HCT116 (cell line): ENCODE data around the gene TMEM131. TPM values are rescaled to one million over a fixed set of nuclear protein-coding genes. Genes with fewer than 3 reads are reported as not detected.

Experiments used
- ATAC-seq: fragments of 200-7000 bp; cut with Tn5 transposase; 2 replicates; pipeline ENCODE4 v1.9.1; 2020; ENCODE audit warnings: mild to moderate bottlenecking, moderate library complexity
- BruUV-seq: library from RNA; stranded (reverse); fragments of 400-500 nt; replicated peaks from 2 replicates; lab custom pipeline; 2021; lab: Mats Ljungman, UMichigan
- CTCF ChIA-PET: fragments of 300-600 bp; sonication (Branson Sonifier 250); formaldehyde crosslinking; loops from one replicate; lab custom pipeline; 2021; ENCODE audit warnings: antibody characterized with exemption; lab: Charles Lee
- POLR2A ChIA-PET: fragments of 300-600, 350-600 bp; sonication (Branson Sonifier 250); formaldehyde crosslinking; loops from one replicate; lab custom pipeline; 2021; ENCODE audit warnings: antibody characterized with exemption; lab: Charles Lee
- RAD21 ChIA-PET, 2 experiments: fragments of 300-600 bp; sonication (Branson Sonifier 250); formaldehyde crosslinking; loops; one replicate each; lab custom pipeline; 2023; ENCODE audit warnings: low total read pairs in 2 of 2; ENCODE audit not compliant: uncharacterized antibody in 2 of 2, unreplicated experiment in 2 of 2, low non-redundant PET in 1 of 2; lab: Charles Lee
- DNase-seq: peaks from one replicate; pipeline ENCODE4 v3.0.0-alpha.2; 2010; ENCODE audit warnings: low read depth, low spot score
- H2AFZ ChIP-seq: fragments of 200-600 bp; shearing (Covaris generic), sonication (generic); 2 replicates; pipeline ENCODE4 v1.6.1; 2017; ENCODE audit warnings: low read depth, mixed run types, mixed read lengths, antibody characterized with exemption, low read length; ENCODE audit not compliant: poor library complexity, severe bottlenecking
- H3K27ac ChIP-seq: 2 replicates; pipeline ENCODE4 v1.5.1; 2012; ENCODE audit warnings: low read depth, low read length
- H3K27me3 ChIP-seq: fragments of 200-600 bp; sonication (generic); 2 replicates; pipeline ENCODE4 v1.6.1; 2016; ENCODE audit warnings: mixed run types, low read length, mixed read lengths; ENCODE audit not compliant: insufficient read depth
- H3K36me3 ChIP-seq, 2 experiments: fragments of 200-500 bp in 1 of 2; fragments of 200-600 bp in 1 of 2; sonication (Bioruptor generic) in 1 of 2; sonication (generic) in 1 of 2; 2 replicates each; pipeline versions ENCODE4 v1.5.1 to v1.6.1; 2014 to 2016; ENCODE audit warnings: low read length in 2 of 2, inconsistent platforms in 1 of 2, mixed read lengths in 1 of 2, mixed run types in 1 of 2; ENCODE audit not compliant: insufficient read depth in 2 of 2, control insufficient read depth in 1 of 2
- H3K4me1 ChIP-seq, 2 experiments: fragments of 200-600 bp in 1 of 2; sonication (generic) in 1 of 2; 2 replicates each; pipeline versions ENCODE4 v1.5.1 to v1.6.1; 2012 to 2017; ENCODE audit warnings: low read length in 2 of 2, inconsistent platforms in 1 of 2, mild to moderate bottlenecking in 1 of 2, mixed read lengths in 1 of 2, mixed run types in 1 of 2, moderate library complexity in 1 of 2; ENCODE audit not compliant: insufficient read depth in 2 of 2, control insufficient read depth in 1 of 2
- H3K4me2 ChIP-seq: fragments of 200-600 bp; sonication (generic); 2 replicates; pipeline ENCODE4 v1.6.1; 2017; ENCODE audit warnings: mixed run types, low read length, mixed read lengths
- H3K4me3 ChIP-seq, 2 experiments: fragments of 200-600 bp in 1 of 2; sonication (generic) in 1 of 2; replicated peaks in 1 of 2; 2 replicates each; pipeline ENCODE4 v1.5.1; 2011 to 2016; ENCODE audit warnings: low read length in 2 of 2, control low read depth in 1 of 2, low read depth in 1 of 2, mild to moderate bottlenecking in 1 of 2, mixed read lengths in 1 of 2, mixed run types in 1 of 2
- H3K79me2 ChIP-seq: fragments of 200-600 bp; sonication (generic); 2 replicates; pipeline ENCODE4 v1.6.1; 2017; ENCODE audit warnings: mild to moderate bottlenecking, mixed run types, low read length, moderate library complexity, mixed read lengths; ENCODE audit not compliant: insufficient read depth
- H3K9ac ChIP-seq: fragments of 200-600 bp; sonication (generic); 2 replicates; pipeline ENCODE4 v1.6.1; 2016; ENCODE audit warnings: low read length, mixed read lengths
- H3K9me2 ChIP-seq: fragments of 200-600 bp; sonication (generic), shearing (Covaris generic); 2 replicates; pipeline ENCODE4 v1.6.1; 2017; ENCODE audit warnings: mixed run types, mild to moderate bottlenecking, moderate library complexity; ENCODE audit not compliant: insufficient read depth
- H3K9me3 ChIP-seq, 2 experiments: fragments of 200-500 bp in 1 of 2; fragments of 200-600 bp in 1 of 2; sonication (Bioruptor generic) in 1 of 2; sonication (generic) in 1 of 2; 2 replicates each; pipeline ENCODE4 v1.6.1; 2014 to 2017; ENCODE audit warnings: low read length in 2 of 2, mixed read lengths in 2 of 2, inconsistent platforms in 1 of 2, low read depth in 1 of 2, mild to moderate bottlenecking in 1 of 2, mixed run types in 1 of 2, moderate library complexity in 1 of 2; ENCODE audit not compliant: control insufficient read depth in 1 of 2, insufficient read depth in 1 of 2
- H4K20me1 ChIP-seq: fragments of 200-600 bp; sonication (generic), shearing (Covaris generic); 2 replicates; pipeline ENCODE4 v1.6.1; 2017; ENCODE audit warnings: mixed run types, mild to moderate bottlenecking, moderate library complexity; ENCODE audit not compliant: insufficient read depth
- CBX3 ChIP-seq: IDR thresholded peaks from 2 replicates; pipeline ENCODE4 v1.6.1; 2012; ENCODE audit warnings: low read depth
- EGR1 ChIP-seq: IDR thresholded peaks from 2 replicates; pipeline ENCODE4 v1.6.1; 2012; ENCODE audit warnings: low read depth
- ELF1 ChIP-seq: IDR thresholded peaks from 2 replicates; pipeline ENCODE4 v1.6.1; 2012; ENCODE audit warnings: low read depth, borderline replicate concordance
- EZH2phosphoT487 ChIP-seq: fragments of 200-600 bp; IDR thresholded peaks from 2 replicates; pipeline ENCODE4 v1.6.1; 2018; ENCODE audit warnings: antibody characterized with exemption, borderline replicate concordance
- FOSL1 ChIP-seq: IDR thresholded peaks from 2 replicates; pipeline ENCODE4 v1.6.1; 2012; ENCODE audit warnings: low read depth
- JUND ChIP-seq: IDR thresholded peaks from 2 replicates; pipeline ENCODE4 v1.6.1; 2012
- SIN3A ChIP-seq: IDR thresholded peaks from 2 replicates; pipeline ENCODE4 v1.6.1; 2012; ENCODE audit warnings: low read depth
- SP1 ChIP-seq: IDR thresholded peaks from 2 replicates; pipeline ENCODE4 v1.6.1; 2012; ENCODE audit warnings: low read depth
- TCF7L2 ChIP-seq: IDR thresholded peaks from 2 replicates; pipeline ENCODE4 v1.7.0; 2011; ENCODE audit warnings: borderline replicate concordance, inconsistent platforms; ENCODE audit not compliant: insufficient read depth, insufficient read length; ENCODE audit errors: extremely low read depth
- ZFX ChIP-seq: fragments of 450-650 bp; IDR thresholded peaks from 2 replicates; pipeline ENCODE4 v1.6.1; 2017
- ZNF274 ChIP-seq: fragments of 200-500 bp; sonication (Bioruptor generic); IDR thresholded peaks from 2 replicates; pipeline ENCODE4 v1.6.1; 2014; ENCODE audit warnings: mild to moderate bottlenecking, low read depth, low read length, inconsistent platforms
- intact Hi-C: fragments of 100-400 bp; cut with micrococcal nuclease; formaldehyde crosslinking; loops from 2 replicates; pipeline ENCODE4 v1.10.0; 2022
- total RNA-seq: library from RNA; stranded (reverse); gene quantifications from one replicate; pipeline ENCODE4 v1.2.1, GENCODE V29; 2021; ENCODE audit not compliant: unreplicated experiment
- TF ChIP-seq, protein P1 (sequence below): IDR thresholded peaks from 2 replicates; pipeline ENCODE4 v1.6.1; 2012
- TF ChIP-seq, protein P2 (sequence below): IDR thresholded peaks from 2 replicates; pipeline ENCODE4 v1.6.1; 2012; ENCODE audit warnings: low read depth
- TF ChIP-seq, protein P3 (sequence below): IDR thresholded peaks from 2 replicates; pipeline ENCODE4 v1.6.1; 2011; ENCODE audit warnings: mild to moderate bottlenecking, low read length, moderate library complexity; ENCODE audit not compliant: insufficient replicate concordance; ENCODE audit errors: extremely low read depth

Gene TMEM131
- total RNA-seq, 1 experiment from 2014 or later = 51.5 TPM

DNA sequence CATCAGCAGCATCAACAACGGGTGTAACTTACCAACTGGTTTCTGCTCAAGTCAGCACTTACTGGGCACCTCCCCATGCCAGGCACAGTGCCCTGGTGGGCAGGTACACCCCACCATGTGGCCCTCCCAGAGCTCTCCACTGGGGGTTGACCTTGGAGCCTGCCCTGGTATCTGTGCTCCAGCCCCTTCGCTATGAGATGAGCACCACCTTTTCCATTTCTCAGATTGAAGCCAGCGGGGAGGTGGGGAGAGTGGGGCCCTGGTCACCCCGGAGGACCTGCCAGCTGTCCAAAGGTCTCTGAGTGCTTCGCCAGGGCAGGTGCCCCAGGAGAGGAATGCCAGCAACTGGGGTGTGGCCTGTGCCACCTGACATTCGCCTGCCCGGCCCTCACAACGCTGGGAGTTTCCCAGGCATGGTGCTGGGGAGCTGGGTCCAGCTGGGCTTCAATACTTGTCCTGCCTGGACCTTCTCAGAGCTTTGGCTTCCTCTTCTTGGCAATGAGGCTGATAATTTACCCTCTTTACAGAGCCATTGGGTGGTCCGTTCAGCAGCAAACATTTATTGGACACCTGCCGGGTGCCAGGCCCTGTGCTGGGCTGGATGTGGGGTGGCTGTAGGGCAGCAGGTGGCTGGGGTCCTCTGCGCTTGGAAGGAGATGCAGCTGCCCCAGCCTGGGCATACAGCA, 288.2 kb downstream of the TMEM131 start:
- ChIA-PET RAD21 (no interaction called here), CTCF (interaction anchor here (1.0 to 3.0 kb wide), 3 partner anchors 9 to 562 kb away, joined by 3 to 27 read pairs (median 6); no protein-coding TSS in a partner anchor), POLR2A (no interaction called here)
- Histone ChIP-seq H3K9ac (no peak overlapping the region), H3K4me2 (no peak overlapping the region), H3K36me3 (no peaks in the 10 kb centered on the region), H4K20me1 (no peaks in the 10 kb centered on the region), H2AFZ (no peak overlapping the region), H3K27ac (no peak overlapping the region), H3K9me2 (no peaks in the 10 kb centered on the region), H3K79me2 (no peaks in the 10 kb centered on the region), H3K27me3 (no peaks in the 10 kb centered on the region), H3K4me3 (no peak overlapping the region), H3K4me1 (peaks cover 0 to 6% of the 10 kb centered on the region in 2 experiments; a peak in 2 of 4 replicates), H3K9me3 (no peaks in the 10 kb centered on the region)
- TF ChIP-seq TCF7L2 (no peak), ZNF274 (no peak), SIN3A (no peak), FOSL1 (no peak)
- ATAC-seq = no peak
- intact Hi-C loops = no loop called here
- DNase-seq = no peak
- BruUV-seq = no TSS peak

DNA sequence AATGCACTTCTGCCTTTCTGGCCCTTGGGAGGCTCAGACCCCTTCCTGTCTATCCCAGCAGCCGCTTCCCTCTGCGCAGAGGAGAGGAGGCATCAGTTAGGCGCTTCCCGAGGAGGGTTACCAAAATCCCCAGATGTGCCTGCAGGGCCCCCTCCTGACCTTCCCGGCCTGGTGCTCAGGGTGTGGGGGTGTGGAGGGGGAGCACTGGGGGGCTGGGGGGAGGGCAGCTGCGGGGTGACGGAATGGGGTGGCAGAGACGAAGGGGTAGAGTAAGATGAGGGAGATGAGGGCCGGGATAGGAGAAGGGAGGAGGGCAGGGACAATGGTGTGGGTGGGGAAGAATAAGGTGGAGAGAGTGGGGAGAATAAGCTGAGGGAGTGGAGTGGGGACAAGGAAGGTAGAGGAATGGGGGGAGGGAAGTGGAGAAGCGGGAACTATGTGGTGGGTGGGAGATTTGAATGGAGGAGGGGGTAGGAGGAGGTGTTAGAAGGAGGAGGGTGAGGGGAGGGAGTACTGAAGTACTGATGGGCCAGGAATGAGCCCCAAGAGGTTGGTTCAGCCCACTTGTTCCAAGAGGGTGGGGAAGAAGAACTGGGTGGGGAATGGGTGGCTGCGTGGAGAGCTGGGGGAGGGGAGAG, 288.9 kb downstream of the TMEM131 start:
- no peaks in the 10 kb centered on the region for H3K79me2 ChIP-seq
- H4K20me1 ChIP-seq = no peaks in the 10 kb centered on the region
- no peak overlapping the region for H2AFZ ChIP-seq
- DNase-seq (no peak), ATAC-seq (no peak)
- BruUV-seq = no TSS peak
- CTCF ChIA-PET = no interaction called here
- POLR2A ChIA-PET = no interaction called here
- H3K4me3 ChIP-seq = no peak overlapping the region
- no peaks in the 10 kb centered on the region for H3K36me3 ChIP-seq
- no peaks in the 10 kb centered on the region for H3K9me3 ChIP-seq
- H3K27ac ChIP-seq = no peak overlapping the region
- intact Hi-C loops = no loop called here
- TF ChIP-seq EZH2phosphoT487 (no peak), SP1 (no peak), ELF1 (no peak), ZFX (no peak), CBX3 (no peak), JUND (no peak), ZNF274 (no peak), EGR1 (no peak)
- TF ChIP-seq, protein P1, sequence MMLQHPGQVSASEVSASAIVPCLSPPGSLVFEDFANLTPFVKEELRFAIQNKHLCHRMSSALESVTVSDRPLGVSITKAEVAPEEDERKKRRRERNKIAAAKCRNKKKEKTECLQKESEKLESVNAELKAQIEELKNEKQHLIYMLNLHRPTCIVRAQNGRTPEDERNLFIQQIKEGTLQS = no peak
- TF ChIP-seq, protein P2, sequence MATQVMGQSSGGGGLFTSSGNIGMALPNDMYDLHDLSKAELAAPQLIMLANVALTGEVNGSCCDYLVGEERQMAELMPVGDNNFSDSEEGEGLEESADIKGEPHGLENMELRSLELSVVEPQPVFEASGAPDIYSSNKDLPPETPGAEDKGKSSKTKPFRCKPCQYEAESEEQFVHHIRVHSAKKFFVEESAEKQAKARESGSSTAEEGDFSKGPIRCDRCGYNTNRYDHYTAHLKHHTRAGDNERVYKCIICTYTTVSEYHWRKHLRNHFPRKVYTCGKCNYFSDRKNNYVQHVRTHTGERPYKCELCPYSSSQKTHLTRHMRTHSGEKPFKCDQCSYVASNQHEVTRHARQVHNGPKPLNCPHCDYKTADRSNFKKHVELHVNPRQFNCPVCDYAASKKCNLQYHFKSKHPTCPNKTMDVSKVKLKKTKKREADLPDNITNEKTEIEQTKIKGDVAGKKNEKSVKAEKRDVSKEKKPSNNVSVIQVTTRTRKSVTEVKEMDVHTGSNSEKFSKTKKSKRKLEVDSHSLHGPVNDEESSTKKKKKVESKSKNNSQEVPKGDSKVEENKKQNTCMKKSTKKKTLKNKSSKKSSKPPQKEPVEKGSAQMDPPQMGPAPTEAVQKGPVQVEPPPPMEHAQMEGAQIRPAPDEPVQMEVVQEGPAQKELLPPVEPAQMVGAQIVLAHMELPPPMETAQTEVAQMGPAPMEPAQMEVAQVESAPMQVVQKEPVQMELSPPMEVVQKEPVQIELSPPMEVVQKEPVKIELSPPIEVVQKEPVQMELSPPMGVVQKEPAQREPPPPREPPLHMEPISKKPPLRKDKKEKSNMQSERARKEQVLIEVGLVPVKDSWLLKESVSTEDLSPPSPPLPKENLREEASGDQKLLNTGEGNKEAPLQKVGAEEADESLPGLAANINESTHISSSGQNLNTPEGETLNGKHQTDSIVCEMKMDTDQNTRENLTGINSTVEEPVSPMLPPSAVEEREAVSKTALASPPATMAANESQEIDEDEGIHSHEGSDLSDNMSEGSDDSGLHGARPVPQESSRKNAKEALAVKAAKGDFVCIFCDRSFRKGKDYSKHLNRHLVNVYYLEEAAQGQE = no peak
- TF ChIP-seq, protein P3, sequence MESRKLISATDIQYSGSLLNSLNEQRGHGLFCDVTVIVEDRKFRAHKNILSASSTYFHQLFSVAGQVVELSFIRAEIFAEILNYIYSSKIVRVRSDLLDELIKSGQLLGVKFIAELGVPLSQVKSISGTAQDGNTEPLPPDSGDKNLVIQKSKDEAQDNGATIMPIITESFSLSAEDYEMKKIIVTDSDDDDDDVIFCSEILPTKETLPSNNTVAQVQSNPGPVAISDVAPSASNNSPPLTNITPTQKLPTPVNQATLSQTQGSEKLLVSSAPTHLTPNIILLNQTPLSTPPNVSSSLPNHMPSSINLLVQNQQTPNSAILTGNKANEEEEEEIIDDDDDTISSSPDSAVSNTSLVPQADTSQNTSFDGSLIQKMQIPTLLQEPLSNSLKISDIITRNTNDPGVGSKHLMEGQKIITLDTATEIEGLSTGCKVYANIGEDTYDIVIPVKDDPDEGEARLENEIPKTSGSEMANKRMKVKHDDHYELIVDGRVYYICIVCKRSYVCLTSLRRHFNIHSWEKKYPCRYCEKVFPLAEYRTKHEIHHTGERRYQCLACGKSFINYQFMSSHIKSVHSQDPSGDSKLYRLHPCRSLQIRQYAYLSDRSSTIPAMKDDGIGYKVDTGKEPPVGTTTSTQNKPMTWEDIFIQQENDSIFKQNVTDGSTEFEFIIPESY = no peak
- no peak overlapping the region for H3K9ac ChIP-seq
- no peak overlapping the region for H3K4me2 ChIP-seq
- no peaks in the 10 kb centered on the region for H3K27me3 ChIP-seq
- no peaks in the 10 kb centered on the region for H3K9me2 ChIP-seq
- RAD21 ChIA-PET = no interaction called here
- H3K4me1 ChIP-seq = peaks cover 0 to 6% of the 10 kb centered on the region in 2 experiments; a peak in 2 of 4 replicates
